Loucy (cell line): ENCODE results near the gene GABRR3.

Experiments used
- H2AFZ ChIP-seq: fragments of 200-600 bp; sonication (generic); 2 replicates; pipeline ENCODE4 v1.6.0; 2016; ENCODE audit warnings: antibody characterized with exemption, mild to moderate bottlenecking, low read length, moderate library complexity
- H3F3A ChIP-seq: fragments of 200-600 bp; 2 replicates; pipeline ENCODE4 v1.6.0; 2016; ENCODE audit warnings: antibody characterized with exemption, low read depth, mild to moderate bottlenecking
- H3K27me3 ChIP-seq: fragments of 200-600 bp; sonication (generic); 2 replicates; pipeline ENCODE4 v1.6.1; 2014; ENCODE audit warnings: low read length, mild to moderate bottlenecking; ENCODE audit not compliant: insufficient read depth, poor library complexity, severe bottlenecking
- H3K36me3 ChIP-seq: fragments of 200-600 bp; sonication (generic); 2 replicates; pipeline ENCODE4 v1.6.1; 2016; ENCODE audit warnings: low read length; ENCODE audit not compliant: insufficient read depth
- H3K4me1 ChIP-seq: fragments of 200-600 bp; sonication (generic); 2 replicates; pipeline ENCODE4 v1.5.1; 2014; ENCODE audit warnings: low read length, mild to moderate bottlenecking; ENCODE audit not compliant: insufficient read depth, poor library complexity, severe bottlenecking
- H3K4me2 ChIP-seq: fragments of 200-600 bp; sonication (generic); 2 replicates; pipeline ENCODE4 v1.6.0; 2014; ENCODE audit warnings: antibody characterized with exemption, low read length, low read depth, mild to moderate bottlenecking; ENCODE audit not compliant: poor library complexity, severe bottlenecking
- H3K4me3 ChIP-seq: fragments of 200-600 bp; sonication (generic); 2 replicates; pipeline ENCODE4 v1.5.1; 2014; ENCODE audit warnings: low read length, mild to moderate bottlenecking, mixed read lengths; ENCODE audit not compliant: poor library complexity, severe bottlenecking
- H3K79me2 ChIP-seq: fragments of 200-600 bp; sonication (generic); 2 replicates; pipeline ENCODE4 v1.6.1; 2014; ENCODE audit warnings: low read length; ENCODE audit not compliant: insufficient read depth
- H3K9ac ChIP-seq: fragments of 200-600 bp; sonication (generic); 2 replicates; pipeline ENCODE4 v1.6.0; 2014; ENCODE audit warnings: mild to moderate bottlenecking, low read depth, low read length, moderate library complexity; ENCODE audit not compliant: poor library complexity, severe bottlenecking
- H3K9me2 ChIP-seq: fragments of 200-600 bp; sonication (generic); replicated peaks from 2 replicates; pipeline ENCODE4 v1.6.1; 2016; ENCODE audit warnings: low read depth, low read length, mixed read lengths
- H3K9me3 ChIP-seq: fragments of 200-600 bp; sonication (generic); 2 replicates; pipeline ENCODE4 v1.6.1; 2014; ENCODE audit warnings: mild to moderate bottlenecking, antibody characterized with exemption, low read length, low read depth; ENCODE audit not compliant: insufficient read depth
- H4K20me1 ChIP-seq: fragments of 200-600 bp; sonication (generic); 2 replicates; pipeline ENCODE4 v1.6.0; 2014; ENCODE audit warnings: antibody characterized with exemption, low read length, mild to moderate bottlenecking; ENCODE audit not compliant: insufficient read depth, poor library complexity, severe bottlenecking
- CTCF ChIP-seq: fragments of 200-600 bp; sonication (generic); conservative IDR thresholded peaks from 2 replicates; pipeline ENCODE4 v1.5.1; 2014; ENCODE audit warnings: mild to moderate bottlenecking, antibody characterized with exemption, low read length
- EZH2phosphoT487 ChIP-seq: fragments of 200-600 bp; IDR thresholded peaks from 2 replicates; pipeline ENCODE4 v1.6.1; 2018; ENCODE audit warnings: antibody characterized with exemption, mild to moderate bottlenecking, moderate library complexity, borderline replicate concordance

The GABRR3 gene

GRCh38 chr3:97968376-97968775 lies 66.7 kb downstream of the GABRR3 start:
- peaks cover 58% of the 10 kb centered on the region for H3K4me1 ChIP-seq
- H3K36me3 ChIP-seq: no peaks in the 10 kb centered on the region
- peak overlapping the region; percentile 96 for H3K4me2 ChIP-seq

GRCh38 chr3:97967966-97968365 lies 67.1 kb downstream of the GABRR3 start:
- Histone ChIP-seq H3K9ac (no peak overlapping the region), H3K27me3 (no peaks in the 10 kb centered on the region), H2AFZ (no peak overlapping the region), H3K4me1 (peaks cover 55% of the 10 kb centered on the region), H3K9me3 (no peaks in the 10 kb centered on the region), H3K79me2 (peaks cover 20% of the 10 kb centered on the region; the same call in 1 of the 2 replicates), H3K9me2 (no peaks in the 10 kb centered on the region), H4K20me1 (peaks cover 5% of the 10 kb centered on the region), H3K4me3 (no peak overlapping the region), H3F3A (no peaks in the 10 kb centered on the region), H3K36me3 (no peaks in the 10 kb centered on the region), H3K4me2 (peak overlapping the region; percentile 96)
- TF ChIP-seq CTCF (0 out of 2 replicates have a peak, but pooled peaks have one; percentile 18), EZH2phosphoT487 (no peak)

More at GRCh38 chr3:97968376-97968775, 66.7 kb downstream of the GABRR3 start:
- Histone ChIP-seq H3K27me3 (no peaks in the 10 kb centered on the region), H3K9me2 (no peaks in the 10 kb centered on the region), H4K20me1 (peaks cover 5% of the 10 kb centered on the region), H2AFZ (no peak overlapping the region), H3K79me2 (peaks cover 17% of the 10 kb centered on the region; the same call in 1 of the 2 replicates), H3K4me3 (no peak overlapping the region), H3F3A (no peaks in the 10 kb centered on the region), H3K9ac (no peak overlapping the region), H3K9me3 (no peaks in the 10 kb centered on the region)
- TF ChIP-seq EZH2phosphoT487: no peak
- TF ChIP-seq CTCF: no peak

- H3K9me3 ChIP-seq: no peaks in the 10 kb centered on the region
- H3K4me2 ChIP-seq: peak overlapping the region; percentile 49
- H3K27me3 ChIP-seq: no peaks in the 10 kb centered on the region
- H3K4me3 ChIP-seq: no peak overlapping the region
- no peak overlapping the region for H2AFZ ChIP-seq
- no peak overlapping the region for H3K9ac ChIP-seq
- H3K4me1 ChIP-seq: peaks cover 22% of the 10 kb centered on the region
- H4K20me1 ChIP-seq: no peaks in the 10 kb centered on the region
- no peaks in the 10 kb centered on the region for H3K9me2 ChIP-seq
- H3K36me3 ChIP-seq: peaks cover 9% of the 10 kb centered on the region; the same call in 1 of the 2 replicates
- no peak for TF ChIP-seq EZH2phosphoT487
- TF ChIP-seq CTCF: no peak
- peaks cover 12% of the 10 kb centered on the region; the same call in 1 of the 2 replicates for H3K79me2 ChIP-seq
- H3F3A ChIP-seq: no peaks in the 10 kb centered on the region
Observed at GRCh38 chr3:97960993-97961766, 73.9 kb downstream of the GABRR3 start.
